ENCODE results near the gene CMTM7.
"Not testable (repeated sequence)": the region's sequence is repeated elsewhere in the genome, so short reads cannot be mapped to it uniquely, and the experiment has no call there.

CMTM7 gene

GRCh38 chr3:32438596-32439344, 47.1 kb downstream of the CMTM7 start:
- FAIRE-seq, result no peak

GRCh38 chr3:32439421-32439820, 47.8 kb downstream of the CMTM7 start:
- not testable (repeated sequence) for FAIRE-seq

- FAIRE-seq, result no peak
These were observed 49.1 kb downstream of the CMTM7 start for GRCh38 chr3:32440611-32441350.

GRCh38 chr3:32442766-32443165, 51.1 kb downstream of the CMTM7 start:
- no peak for FAIRE-seq

- no peak for FAIRE-seq
These were observed 51.8 kb downstream of the CMTM7 start for GRCh38 chr3:32443478-32443877.

- no peak for FAIRE-seq
These were observed 56.3 kb downstream of the CMTM7 start for GRCh38 chr3:32447865-32448400.

- no peak for FAIRE-seq
These were observed 57.2 kb downstream of the CMTM7 start for GRCh38 chr3:32448686-32449474.

- no peak for FAIRE-seq
These were observed 58.0 kb downstream of the CMTM7 start for GRCh38 chr3:32449691-32450090.

- FAIRE-seq, result no peak
These were observed 58.8 kb downstream of the CMTM7 start for GRCh38 chr3:32450426-32450825.

GRCh38 chr3:32450992-32451659, 59.5 kb downstream of the CMTM7 start:
- FAIRE-seq, result no peak

- FAIRE-seq, result no peak
These were observed 60.4 kb downstream of the CMTM7 start for GRCh38 chr3:32452009-32452408.

GRCh38 chr3:32453346-32453745, 61.7 kb downstream of the CMTM7 start:
- FAIRE-seq, result no peak

- no peak for FAIRE-seq
These were observed 62.5 kb downstream of the CMTM7 start for GRCh38 chr3:32454111-32454510.

GRCh38 chr3:32454731-32455608, 63.3 kb downstream of the CMTM7 start:
- no peak for FAIRE-seq

- FAIRE-seq, result no peak
These were observed 64.2 kb downstream of the CMTM7 start for GRCh38 chr3:32455609-32456428.

- no peak for FAIRE-seq
These were observed 64.9 kb downstream of the CMTM7 start for GRCh38 chr3:32456429-32457130.

- FAIRE-seq, result no peak
These were observed 66.4 kb downstream of the CMTM7 start for GRCh38 chr3:32457971-32458471.

GRCh38 chr3:32459450-32459849, 67.8 kb downstream of the CMTM7 start:
- no peak for FAIRE-seq

- no peak for FAIRE-seq
These were observed 68.5 kb downstream of the CMTM7 start for GRCh38 chr3:32460031-32460749.

Data from G401.6 (cell line).